Stimulated activated memory B cell treated with anti-CD40 and anti-IgM and Interleukin-4, amounts not matched to agents 10 μg/mL and 1 μg/mL and 100 μg/mL, for 72 hours (primary cell): ENCODE measurements around the gene SUN5.
"Not testable (repeated sequence)": the region's sequence is repeated elsewhere in the genome, so short reads cannot be mapped to it uniquely, and the experiment has no call there.

Experiments used
- ATAC-seq: fragments of 150-1000 bp; cut with Tn5 transposase; 2 replicates; pipeline ENCODE4 v1.10.0; 2021
- H3K27ac Mint-ChIP-seq: one replicate; pipeline ENCODE4 v1.8.0; 2022; ENCODE audit warnings: mild to moderate bottlenecking, mixed read lengths
- H3K27me3 Mint-ChIP-seq: one replicate; pipeline ENCODE4 v1.8.0; 2022; ENCODE audit warnings: mixed read lengths
- H3K36me3 Mint-ChIP-seq: one replicate; pipeline ENCODE4 v1.8.0; 2022; ENCODE audit warnings: mixed read lengths
- H3K4me1 Mint-ChIP-seq: one replicate; pipeline ENCODE4 v1.8.0; 2022; ENCODE audit warnings: mixed read lengths
- H3K4me3 Mint-ChIP-seq: one replicate; pipeline ENCODE4 v1.8.0; 2022; ENCODE audit warnings: mild to moderate bottlenecking, moderate library complexity, mixed read lengths
- H3K9me3 Mint-ChIP-seq: one replicate; pipeline ENCODE4 v1.8.0; 2022; ENCODE audit warnings: mixed read lengths

The SUN5 gene

DNA sequence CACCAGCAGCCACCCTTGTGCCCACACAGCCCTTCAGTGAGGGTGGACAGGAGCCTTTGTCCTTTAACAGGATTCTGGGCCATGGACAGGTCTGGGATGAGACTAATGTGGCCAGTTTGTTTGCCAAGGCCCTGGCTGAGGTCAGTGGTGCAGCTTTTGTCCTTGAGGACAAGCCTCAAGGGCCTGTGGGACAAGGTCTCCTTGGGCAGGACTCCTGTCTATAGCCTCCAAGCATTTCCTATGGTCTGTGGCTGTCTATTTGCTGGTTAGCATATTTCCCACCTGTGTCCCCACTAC, 44.1 kb downstream of the SUN5 start:
- H3K9me3 Mint-ChIP-seq: peaks cover 20% of the 10 kb centered on the region
- no peaks in the 10 kb centered on the region for H3K4me1 Mint-ChIP-seq
- H3K27me3 Mint-ChIP-seq: peaks cover 9% of the 10 kb centered on the region
- no peak for ATAC-seq
- no peak overlapping the region for H3K4me3 Mint-ChIP-seq
- no peak overlapping the region for H3K27ac Mint-ChIP-seq
- H3K36me3 Mint-ChIP-seq: peaks cover 25% of the 10 kb centered on the region

DNA sequence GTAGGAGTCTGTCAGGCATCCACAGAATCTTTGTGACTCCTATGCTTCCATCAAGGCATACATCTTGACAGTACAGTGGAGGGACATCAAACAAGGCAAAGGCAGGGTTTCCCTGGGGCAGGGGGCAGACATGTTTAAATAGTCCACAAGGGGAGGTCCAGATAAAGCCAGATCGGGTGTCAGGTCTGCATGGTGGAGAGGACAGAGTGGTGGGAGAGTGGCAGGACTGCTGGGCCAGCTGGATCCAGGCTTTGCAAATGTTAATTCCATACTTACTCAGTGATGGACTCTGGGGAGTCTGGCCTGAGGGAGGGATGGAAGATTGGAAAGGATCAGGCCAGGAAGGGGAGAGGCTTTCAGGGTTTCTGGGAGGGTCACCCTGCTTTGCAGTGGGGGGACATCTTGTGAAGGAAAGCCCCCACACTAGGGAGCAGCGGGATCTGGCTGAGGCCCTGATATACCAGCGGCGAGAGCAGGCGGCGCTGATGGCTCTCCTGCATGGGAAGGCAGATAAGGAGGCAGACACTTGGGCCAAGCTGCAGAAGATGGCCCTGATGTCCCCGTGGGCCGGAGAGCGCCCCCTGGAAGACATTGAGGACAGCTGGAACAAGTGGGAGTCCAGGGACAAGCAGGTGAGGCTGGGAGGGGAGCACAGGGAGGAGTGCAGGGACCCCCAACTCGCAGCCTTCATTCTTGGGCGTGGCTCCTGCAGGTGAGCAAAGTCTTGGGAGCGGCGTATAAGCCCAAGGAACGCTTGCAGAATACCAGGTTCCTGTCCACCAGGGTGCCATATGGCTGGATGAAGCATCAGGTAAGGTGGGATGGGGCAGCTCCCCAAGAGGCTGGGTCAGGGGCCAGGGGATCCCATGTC, 44.6 kb downstream of the SUN5 start:
- H3K4me1 Mint-ChIP-seq: no peaks in the 10 kb centered on the region
- H3K9me3 Mint-ChIP-seq: peaks cover 20% of the 10 kb centered on the region
- no peak overlapping the region for H3K4me3 Mint-ChIP-seq
- H3K27me3 Mint-ChIP-seq: peaks cover 9% of the 10 kb centered on the region
- no peak overlapping the region for H3K27ac Mint-ChIP-seq
- H3K36me3 Mint-ChIP-seq: peaks cover 25% of the 10 kb centered on the region
- no peak for ATAC-seq

DNA sequence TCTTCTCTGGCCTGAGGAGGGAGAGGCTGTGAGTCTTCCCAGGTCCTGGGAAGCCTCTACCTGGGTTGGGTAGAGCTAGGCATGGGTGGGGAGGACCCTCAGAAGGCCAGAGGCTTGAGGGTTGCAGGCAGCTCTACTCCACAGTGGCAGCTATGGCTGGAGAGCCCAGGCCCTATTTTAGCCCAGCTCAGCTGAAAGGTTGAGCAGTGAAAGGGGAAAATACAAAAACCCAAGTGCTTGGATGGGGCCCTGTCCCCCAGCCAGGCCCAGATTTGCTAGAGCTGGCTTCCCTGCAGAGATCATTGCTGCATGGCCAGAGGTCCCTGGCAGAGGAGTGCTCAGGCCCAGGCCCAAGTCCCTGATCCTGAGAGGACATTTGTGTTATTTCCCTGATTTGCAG, 45.7 kb downstream of the SUN5 start:
- no peaks in the 10 kb centered on the region for H3K4me1 Mint-ChIP-seq
- H3K27ac Mint-ChIP-seq: no peak overlapping the region
- peaks cover 25% of the 10 kb centered on the region for H3K36me3 Mint-ChIP-seq
- ATAC-seq: no peak
- H3K4me3 Mint-ChIP-seq: no peak overlapping the region
- peaks cover 9% of the 10 kb centered on the region for H3K27me3 Mint-ChIP-seq
- peaks cover 20% of the 10 kb centered on the region for H3K9me3 Mint-ChIP-seq

DNA sequence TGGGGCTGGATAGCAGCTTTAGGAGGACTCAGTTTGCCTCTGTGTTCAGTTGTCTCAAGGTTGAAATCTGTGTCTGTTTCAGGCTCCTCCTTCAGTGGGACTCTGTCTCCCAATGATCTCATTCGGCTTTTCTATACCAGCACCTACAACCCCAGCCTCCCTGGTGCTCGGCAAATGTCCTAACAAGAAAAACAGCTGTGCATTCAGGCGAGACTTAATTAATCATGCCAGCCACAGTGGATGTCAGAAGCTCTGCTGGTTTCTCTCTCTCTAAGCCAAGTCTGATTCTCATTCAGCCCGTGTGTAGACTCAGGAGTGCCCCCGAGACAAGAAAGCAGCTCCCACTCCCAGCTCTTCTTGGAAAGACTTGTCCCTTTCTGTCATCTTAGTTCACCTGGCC, 46.8 kb downstream of the SUN5 start:
- no peak overlapping the region for H3K27ac Mint-ChIP-seq
- ATAC-seq: no peak
- H3K36me3 Mint-ChIP-seq: peaks cover 25% of the 10 kb centered on the region
- H3K9me3 Mint-ChIP-seq: peaks cover 20% of the 10 kb centered on the region
- peaks cover 9% of the 10 kb centered on the region for H3K27me3 Mint-ChIP-seq
- no peaks in the 10 kb centered on the region for H3K4me1 Mint-ChIP-seq
- H3K4me3 Mint-ChIP-seq: no peak overlapping the region

DNA sequence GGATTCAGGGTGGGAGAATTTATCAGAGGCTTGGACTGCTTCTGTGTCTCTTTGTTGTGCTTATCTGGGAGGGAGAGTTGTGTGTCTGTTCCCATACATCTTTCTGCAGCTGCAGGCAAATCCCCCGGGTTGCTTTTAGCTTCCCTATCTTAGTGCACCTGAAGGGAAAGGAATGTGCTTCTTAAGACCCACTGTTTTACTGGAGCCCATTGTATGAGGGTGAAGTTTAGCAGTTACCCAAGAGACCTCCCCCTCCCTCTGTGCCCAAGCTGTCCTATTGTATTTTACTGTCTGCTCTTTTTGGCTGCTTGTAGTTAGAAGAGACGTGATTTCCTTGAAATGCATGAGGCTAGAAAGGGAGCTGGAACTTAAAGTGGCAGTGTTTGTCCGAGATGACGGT, 53.7 kb downstream of the SUN5 start:
- H3K27ac Mint-ChIP-seq, H3K27me3 Mint-ChIP-seq, H3K9me3 Mint-ChIP-seq, ATAC-seq, H3K4me3 Mint-ChIP-seq, H3K4me1 Mint-ChIP-seq, H3K36me3 Mint-ChIP-seq: not testable (repeated sequence)

DNA sequence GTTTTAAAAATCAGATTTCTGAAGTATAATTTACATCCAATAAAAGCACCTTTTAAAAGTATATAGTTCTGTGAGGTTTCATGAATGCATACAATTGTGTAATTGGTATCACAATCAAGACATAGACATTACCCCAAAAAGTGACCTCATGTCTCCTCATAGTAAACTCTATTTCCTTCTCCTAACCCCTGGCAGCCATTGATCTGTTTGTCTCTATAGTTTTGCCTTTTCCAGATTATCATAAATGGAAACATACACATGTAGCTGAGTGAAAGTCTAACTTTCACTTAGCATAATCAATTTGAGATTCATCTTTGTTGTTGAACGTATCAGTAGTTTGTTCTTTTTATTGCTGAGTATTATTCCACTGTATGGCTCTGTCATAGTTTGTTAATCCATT, 57.6 kb downstream of the SUN5 start:
- peaks cover 15% of the 10 kb centered on the region for H3K27me3 Mint-ChIP-seq
- H3K4me1 Mint-ChIP-seq: peaks cover 8% of the 10 kb centered on the region
- no peak overlapping the region for H3K27ac Mint-ChIP-seq
- H3K9me3 Mint-ChIP-seq: peaks cover 4% of the 10 kb centered on the region
- no peak for ATAC-seq
- no peak overlapping the region for H3K4me3 Mint-ChIP-seq
- peaks cover 11% of the 10 kb centered on the region for H3K36me3 Mint-ChIP-seq

DNA sequence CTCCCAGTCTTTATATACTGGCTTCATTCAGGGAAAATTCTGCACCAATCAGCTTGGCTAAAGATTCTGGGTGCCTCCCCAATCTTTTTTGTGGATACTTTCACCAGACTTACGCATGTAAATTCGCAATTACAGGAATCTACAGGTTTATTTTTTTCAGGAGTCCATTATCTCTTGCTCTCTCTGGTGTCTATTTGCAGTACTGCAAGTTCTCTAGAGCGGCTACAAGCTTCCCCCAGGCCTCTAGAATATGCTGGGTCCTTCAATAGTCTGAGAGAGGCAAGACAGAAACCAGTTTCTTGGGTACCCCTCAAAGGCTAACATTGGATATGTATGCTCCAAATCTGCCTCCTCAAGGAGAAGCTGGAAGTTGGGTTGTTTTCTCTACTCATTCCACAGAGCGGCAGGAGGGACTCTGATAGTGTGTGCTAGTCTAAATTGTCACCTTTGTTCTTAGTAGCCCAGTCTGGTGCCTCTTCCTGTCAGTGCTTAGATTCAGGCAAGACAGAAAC, 58.5 kb downstream of the SUN5 start:
- no peak overlapping the region for H3K27ac Mint-ChIP-seq
- H3K4me1 Mint-ChIP-seq: peaks cover 8% of the 10 kb centered on the region
- no peak overlapping the region for H3K4me3 Mint-ChIP-seq
- peaks cover 11% of the 10 kb centered on the region for H3K36me3 Mint-ChIP-seq
- peaks cover 7% of the 10 kb centered on the region for H3K9me3 Mint-ChIP-seq
- no peak for ATAC-seq
- peaks cover 15% of the 10 kb centered on the region for H3K27me3 Mint-ChIP-seq

DNA sequence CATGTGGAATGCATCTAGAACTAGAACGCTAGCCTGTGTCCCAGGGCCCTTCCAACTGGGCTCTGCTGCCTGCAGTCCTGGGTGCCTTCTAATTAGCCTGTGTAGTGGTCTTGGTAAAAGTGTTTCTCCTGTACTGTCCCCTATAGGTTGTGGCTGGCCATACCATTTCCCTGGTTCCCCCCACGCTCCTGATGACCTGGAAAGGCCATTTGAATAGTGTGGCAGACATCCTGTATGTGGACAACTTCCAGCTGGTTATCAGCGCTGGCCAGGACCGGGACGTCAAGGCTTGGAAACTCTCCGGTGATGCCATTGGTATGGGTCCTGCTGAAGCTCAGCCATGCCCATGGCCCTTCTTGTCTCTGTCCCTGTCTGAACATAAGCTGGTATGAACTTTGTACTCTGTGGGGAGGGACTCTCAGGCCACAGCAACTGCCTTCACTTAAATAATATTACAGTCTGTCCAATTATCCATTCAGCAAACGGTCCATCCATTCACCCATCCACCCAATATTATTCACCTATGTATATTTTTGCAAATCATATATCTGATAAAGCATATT, 60.7 kb downstream of the SUN5 start:
- no peak for ATAC-seq
- H3K27ac Mint-ChIP-seq: no peak overlapping the region
- H3K4me1 Mint-ChIP-seq: no peaks in the 10 kb centered on the region
- no peak overlapping the region for H3K4me3 Mint-ChIP-seq
- H3K36me3 Mint-ChIP-seq: peaks cover 18% of the 10 kb centered on the region
- peaks cover 29% of the 10 kb centered on the region for H3K27me3 Mint-ChIP-seq
- peaks cover 7% of the 10 kb centered on the region for H3K9me3 Mint-ChIP-seq

DNA sequence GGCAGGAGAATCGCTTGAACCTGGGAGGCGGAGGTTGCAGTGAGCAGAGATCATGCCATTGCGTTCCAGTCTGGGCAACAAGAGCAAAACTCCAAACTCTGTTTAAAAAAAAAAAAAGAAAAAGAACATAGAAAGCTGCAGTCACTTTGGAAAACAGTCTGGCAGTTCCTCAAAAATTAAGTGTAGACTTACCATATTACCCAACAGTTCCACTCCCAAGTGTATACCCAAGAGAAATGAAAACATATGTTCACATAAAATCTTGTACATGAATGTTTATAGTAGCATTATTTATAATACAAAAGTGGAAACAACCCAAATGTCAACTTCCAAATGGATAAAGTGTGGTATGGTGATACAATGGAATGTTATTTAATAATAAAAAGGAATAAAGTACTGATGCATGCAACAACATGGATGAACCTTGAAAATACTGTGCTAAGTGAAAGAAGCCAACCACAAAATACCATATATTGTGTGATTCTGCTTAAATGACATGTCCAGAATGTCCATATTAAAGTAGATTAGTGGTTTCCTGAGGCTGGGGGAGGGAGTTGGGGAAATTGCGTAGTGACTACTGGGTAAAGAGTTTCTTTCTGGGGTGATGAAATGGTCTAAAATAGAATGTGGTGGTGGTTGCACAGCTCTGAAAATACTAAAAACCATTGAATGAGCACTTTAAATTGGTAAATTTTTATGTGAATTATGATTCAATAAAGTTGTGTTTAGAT, 62.9 kb downstream of the SUN5 start:
- no peak overlapping the region for H3K27ac Mint-ChIP-seq
- peaks cover 7% of the 10 kb centered on the region for H3K9me3 Mint-ChIP-seq
- peaks cover 18% of the 10 kb centered on the region for H3K36me3 Mint-ChIP-seq
- no peaks in the 10 kb centered on the region for H3K4me1 Mint-ChIP-seq
- H3K27me3 Mint-ChIP-seq: peaks cover 29% of the 10 kb centered on the region
- ATAC-seq: no peak
- H3K4me3 Mint-ChIP-seq: no peak overlapping the region

DNA sequence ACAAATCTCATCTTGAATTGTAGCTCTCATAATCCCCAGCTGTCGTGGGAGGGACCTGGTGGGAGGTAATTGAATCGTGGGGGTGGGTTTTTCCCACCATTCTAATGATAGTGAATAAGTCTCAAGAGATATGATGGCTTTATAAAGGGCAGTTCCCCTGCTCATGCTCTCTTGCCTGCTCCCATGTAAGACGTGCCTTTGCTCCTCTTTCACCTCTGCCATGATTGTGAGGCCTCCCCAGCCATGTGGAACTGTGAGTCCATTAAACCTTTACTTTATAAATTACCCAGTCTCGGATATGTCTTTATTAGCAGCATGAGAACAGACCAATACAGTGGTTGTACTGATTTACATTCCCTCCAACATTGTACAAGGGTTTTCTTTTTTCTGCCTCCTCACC, 69.7 kb downstream of the SUN5 start:
- Mint-ChIP-seq H3K4me3 (no peak overlapping the region), H3K9me3 (peaks cover 5% of the 10 kb centered on the region), H3K27ac (no peak overlapping the region), H3K4me1 (no peaks in the 10 kb centered on the region), H3K36me3 (peaks cover 7% of the 10 kb centered on the region), H3K27me3 (peaks cover 11% of the 10 kb centered on the region)
- no peak for ATAC-seq
